Mucosa of stomach (tissue), 1 donor: ENCODE results near the gene TTC38.

Experiments used
- H3K27me3 ChIP-seq: one replicate; pipeline ENCODE4 v1.7.0; 2013; ENCODE audit warnings: mild to moderate bottlenecking, low read length; ENCODE audit not compliant: control insufficient read depth, insufficient read depth
- H3K36me3 ChIP-seq: one replicate; pipeline ENCODE4 v1.7.0; 2013; ENCODE audit warnings: low read length; ENCODE audit not compliant: control insufficient read depth, insufficient read depth
- H3K4me1 ChIP-seq: one replicate; pipeline ENCODE4 v1.7.0; 2013; ENCODE audit warnings: mild to moderate bottlenecking, low read length; ENCODE audit not compliant: control insufficient read depth, insufficient read depth
- H3K4me3 ChIP-seq: one replicate; pipeline ENCODE4 v1.7.0; 2013; ENCODE audit warnings: low read length
- H3K9ac ChIP-seq: one replicate; pipeline ENCODE4 v1.7.0; 2013; ENCODE audit warnings: mild to moderate bottlenecking, low read length, moderate library complexity
- H3K9me3 ChIP-seq: one replicate; pipeline ENCODE4 v1.7.0; 2013; ENCODE audit warnings: mild to moderate bottlenecking, low read length, moderate library complexity; ENCODE audit not compliant: control insufficient read depth
- donor health status: Pancreatic carcinoma.

TTC38 gene

DNA sequence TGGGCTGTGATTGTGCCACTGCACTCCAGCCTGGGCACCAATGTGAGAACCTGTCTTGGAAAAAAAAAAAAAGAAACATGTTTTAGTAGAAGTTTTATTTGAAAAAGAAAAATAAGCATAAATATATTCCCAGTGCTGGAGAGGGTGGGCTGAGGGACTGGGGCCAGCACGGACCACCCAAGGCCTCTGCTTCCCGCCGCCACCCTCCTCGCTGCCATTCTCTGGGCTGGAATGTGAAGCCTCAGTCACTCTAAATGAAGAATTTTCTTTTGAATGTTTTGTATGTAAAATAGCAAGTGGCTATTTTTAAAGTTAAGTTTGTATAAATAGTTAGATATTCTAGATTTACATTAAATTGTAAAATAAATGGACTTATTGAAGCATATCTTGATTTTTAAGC is 62.6 kb downstream of the TTC38 start:
- Histone ChIP-seq H3K27me3 (no peaks in the 10 kb centered on the region), H3K9me3 (no peaks in the 10 kb centered on the region), H3K4me1 (no peaks in the 10 kb centered on the region), H3K36me3 (no peaks in the 10 kb centered on the region), H3K9ac (no peak overlapping the region), H3K4me3 (no peak overlapping the region)

DNA sequence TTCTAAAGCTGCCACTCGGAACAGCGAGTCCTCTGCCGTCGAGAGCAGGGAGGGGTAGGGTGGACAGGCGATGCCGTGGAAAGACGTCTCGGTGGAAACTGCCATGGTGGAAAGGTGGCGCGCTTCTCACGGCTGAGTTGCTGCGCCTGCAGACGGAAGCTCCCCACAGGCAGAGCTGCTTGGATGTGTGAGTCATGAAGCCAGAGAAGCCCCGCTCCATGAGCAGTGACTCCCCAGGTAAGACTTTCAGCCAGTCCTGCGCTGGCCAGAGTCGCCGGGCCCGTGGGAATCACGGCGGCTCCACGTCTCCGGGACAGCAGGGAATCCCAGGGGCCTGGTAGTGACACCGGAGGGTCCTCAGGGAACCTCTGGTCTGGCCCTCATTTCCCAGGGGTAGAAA is 63.7 kb downstream of the TTC38 start:
- no peaks in the 10 kb centered on the region for H3K9me3 ChIP-seq
- H3K4me1 ChIP-seq: peaks cover 2% of the 10 kb centered on the region
- no peaks in the 10 kb centered on the region for H3K27me3 ChIP-seq
- H3K36me3 ChIP-seq: no peaks in the 10 kb centered on the region
- H3K4me3 ChIP-seq: no peak overlapping the region
- no peak overlapping the region for H3K9ac ChIP-seq

DNA sequence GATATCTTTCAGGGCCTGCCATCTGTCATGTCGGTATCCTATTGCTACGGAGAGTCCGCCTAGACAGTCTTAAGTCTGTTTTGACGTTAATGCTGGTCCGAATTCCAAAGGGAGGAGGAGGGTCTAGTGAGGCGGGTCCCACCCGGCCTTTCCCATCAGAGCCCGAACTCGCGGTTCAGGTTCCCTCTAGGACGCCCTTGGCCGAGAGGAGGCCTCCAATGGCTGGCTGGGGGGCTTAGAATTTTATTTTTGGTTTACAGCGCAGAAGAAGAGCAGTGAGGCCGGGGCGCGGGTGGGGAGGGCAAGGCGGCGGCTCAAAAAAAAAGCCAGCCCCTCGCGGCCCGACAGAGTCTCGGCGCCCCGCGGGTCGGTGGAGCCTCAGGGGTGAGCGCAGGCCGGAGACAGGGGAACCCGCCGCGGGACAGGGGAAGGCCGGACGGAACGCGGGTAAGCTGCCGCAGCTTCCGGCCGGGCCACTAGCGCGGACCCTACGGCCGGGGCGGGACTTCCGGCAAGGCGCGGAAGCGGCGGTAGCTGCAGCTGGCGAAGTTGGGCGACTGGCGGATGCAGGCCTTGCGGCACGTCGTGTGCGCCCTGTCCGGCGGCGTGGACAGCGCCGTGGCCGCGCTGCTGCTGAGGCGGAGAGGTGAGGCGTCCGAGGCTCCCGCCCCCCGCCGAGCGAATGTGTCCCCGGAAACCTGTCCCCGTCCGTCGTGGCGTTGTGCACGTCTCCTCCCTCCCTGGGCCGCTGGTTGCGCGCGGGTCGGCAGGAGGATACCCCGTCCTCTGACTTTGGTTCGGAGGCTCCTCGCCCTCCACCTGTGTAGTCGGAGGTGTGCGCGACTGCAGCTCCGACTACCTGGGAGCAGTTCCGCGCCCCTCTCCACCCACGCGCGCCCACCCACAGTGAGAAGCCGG is 67.7 kb downstream of the TTC38 start, which contains the start of gene TRMU:
TSS of gene TRMU (plus strand) at position 514 of the 918 bp plus-strand sequence. CDS start at position 565, 51 bp downstream.
- H3K4me3 ChIP-seq: peak within 1 kb of the TSS; percentile 63

DNA sequence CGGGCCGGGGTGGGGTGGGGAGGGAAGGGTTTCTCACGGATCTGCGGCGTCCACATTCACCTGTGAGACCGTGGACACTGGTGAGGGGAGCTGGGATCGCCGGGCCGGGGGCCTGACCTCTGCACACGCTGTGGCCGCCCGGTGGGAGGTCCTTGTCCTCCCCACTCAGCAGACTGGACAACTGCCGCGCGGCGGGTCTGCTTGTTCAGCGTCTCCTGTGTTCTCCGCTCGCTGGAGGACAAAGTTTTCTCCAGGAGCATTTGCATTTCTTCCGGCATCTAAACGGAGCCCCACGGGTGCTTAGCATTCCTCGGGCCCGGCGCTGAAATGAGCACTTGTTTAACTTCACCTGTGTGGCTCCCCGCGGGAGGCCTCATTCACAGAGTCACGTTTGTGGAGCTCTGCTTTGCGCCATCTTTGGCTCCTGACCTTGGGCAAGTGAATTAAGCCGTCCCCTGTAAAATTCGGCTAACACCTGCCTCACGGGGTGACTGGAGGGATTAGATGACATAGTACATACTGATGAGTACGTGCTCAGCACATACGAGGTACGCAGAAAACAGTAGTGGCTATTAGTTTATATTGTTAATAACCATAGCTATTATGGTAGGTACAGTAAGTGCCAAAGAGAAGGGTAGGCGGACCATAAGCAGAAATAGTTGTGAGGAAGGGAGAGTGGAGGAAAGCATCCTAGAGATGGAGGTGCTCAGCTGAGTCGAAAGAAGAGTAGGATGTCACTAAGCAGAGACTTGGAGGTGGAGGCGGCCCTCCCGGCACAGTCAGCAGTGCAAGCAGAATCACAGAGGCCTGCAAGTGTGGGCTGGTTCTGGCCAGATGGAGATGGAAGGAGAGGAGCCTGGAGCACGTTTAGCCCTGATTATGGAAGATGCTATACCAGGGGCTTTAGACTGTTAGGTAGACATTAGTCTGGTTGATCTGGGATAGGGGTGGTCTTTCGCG is 68.6 kb downstream of the TTC38 start:
- H3K4me1 ChIP-seq: peaks cover 8% of the 10 kb centered on the region
- H3K4me3 ChIP-seq: peak overlapping the region; percentile 63
- H3K36me3 ChIP-seq: no peaks in the 10 kb centered on the region
- H3K9ac ChIP-seq: peak overlapping the region; percentile 92
- H3K27me3 ChIP-seq: no peaks in the 10 kb centered on the region
- H3K9me3 ChIP-seq: no peaks in the 10 kb centered on the region

More for the DNA sequence above, 67.7 kb downstream of the TTC38 start, which contains the start of gene TRMU:
- Histone ChIP-seq H3K27me3 (no peaks in the 10 kb centered on the region), H3K9ac (peak within 1 kb of the TSS; percentile 92), H3K9me3 (no peaks in the 10 kb centered on the region), H3K4me1 (peaks cover 8% of the 10 kb centered on the region), H3K36me3 (no peaks in the 10 kb centered on the region)

DNA sequence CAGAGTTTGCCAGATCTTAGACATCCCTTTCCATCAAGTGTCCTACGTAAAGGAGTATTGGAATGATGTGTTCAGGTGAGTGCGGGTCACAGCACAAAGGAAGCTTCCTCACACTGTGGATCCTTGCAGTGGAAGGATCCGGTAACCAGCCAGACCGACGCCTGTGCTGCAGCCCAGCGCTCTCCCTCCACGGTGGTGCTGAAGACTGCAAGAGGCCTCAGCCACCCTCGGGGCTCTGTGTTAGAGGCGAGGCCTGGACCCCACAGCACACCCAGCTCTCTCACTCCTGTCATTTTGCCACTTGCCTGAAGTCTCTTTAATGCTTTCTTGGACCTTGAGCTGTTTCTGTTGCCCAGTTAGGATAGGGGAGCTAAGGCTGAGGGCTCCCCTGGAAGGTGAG is 70.1 kb downstream of the TTC38 start:
- Histone ChIP-seq H3K27me3 (no peaks in the 10 kb centered on the region), H3K9ac (no peak overlapping the region), H3K4me3 (no peak overlapping the region), H3K36me3 (no peaks in the 10 kb centered on the region), H3K9me3 (no peaks in the 10 kb centered on the region), H3K4me1 (peaks cover 8% of the 10 kb centered on the region)

DNA sequence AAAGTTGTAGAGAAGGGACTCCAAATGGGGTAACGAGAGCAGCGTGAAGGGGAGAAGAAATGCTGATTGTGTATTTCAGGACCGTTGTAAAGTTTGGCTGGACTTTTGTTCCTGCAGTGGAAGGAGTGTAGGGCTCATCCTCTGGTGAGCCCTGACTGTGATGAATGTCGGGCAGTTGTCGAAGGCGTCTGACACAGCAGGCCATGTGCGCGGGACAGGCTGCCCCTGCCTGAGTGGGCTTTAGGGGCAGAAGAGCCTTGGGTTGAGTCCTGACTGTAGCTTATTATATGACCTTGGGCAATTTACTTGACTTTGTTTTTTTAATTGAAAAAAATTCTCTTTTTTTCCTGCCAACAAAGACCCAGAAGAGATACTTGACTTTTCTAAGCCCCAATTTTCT is 70.8 kb downstream of the TTC38 start:
- Histone ChIP-seq H3K4me3 (no peak overlapping the region), H3K9ac (no peak overlapping the region), H3K27me3 (no peaks in the 10 kb centered on the region), H3K36me3 (no peaks in the 10 kb centered on the region), H3K4me1 (peaks cover 8% of the 10 kb centered on the region), H3K9me3 (no peaks in the 10 kb centered on the region)

DNA sequence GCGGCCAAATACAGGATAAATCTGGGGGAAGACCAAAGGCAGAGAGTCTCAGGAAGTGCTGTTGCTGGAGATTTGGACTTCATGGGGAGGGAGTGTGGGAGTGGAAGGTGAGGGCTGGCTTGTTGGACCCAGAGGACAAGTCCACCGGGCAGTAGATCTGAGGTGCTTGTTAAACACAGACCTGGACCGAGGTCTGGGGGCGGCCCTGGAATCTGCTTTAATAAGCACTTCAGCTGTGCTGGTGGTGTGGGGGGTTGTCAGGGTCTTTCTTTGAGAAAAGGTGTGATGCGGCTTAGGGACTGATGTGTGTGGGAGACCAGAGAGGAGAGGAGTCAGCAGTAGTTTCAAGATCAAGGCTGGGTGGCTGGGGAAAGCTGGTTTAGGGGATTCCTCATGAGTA is 72.1 kb downstream of the TTC38 start:
- H3K36me3 ChIP-seq: no peaks in the 10 kb centered on the region
- H3K4me1 ChIP-seq: peaks cover 8% of the 10 kb centered on the region
- H3K27me3 ChIP-seq: no peaks in the 10 kb centered on the region
- H3K9me3 ChIP-seq: no peaks in the 10 kb centered on the region
- no peak overlapping the region for H3K9ac ChIP-seq
- no peak overlapping the region for H3K4me3 ChIP-seq

DNA sequence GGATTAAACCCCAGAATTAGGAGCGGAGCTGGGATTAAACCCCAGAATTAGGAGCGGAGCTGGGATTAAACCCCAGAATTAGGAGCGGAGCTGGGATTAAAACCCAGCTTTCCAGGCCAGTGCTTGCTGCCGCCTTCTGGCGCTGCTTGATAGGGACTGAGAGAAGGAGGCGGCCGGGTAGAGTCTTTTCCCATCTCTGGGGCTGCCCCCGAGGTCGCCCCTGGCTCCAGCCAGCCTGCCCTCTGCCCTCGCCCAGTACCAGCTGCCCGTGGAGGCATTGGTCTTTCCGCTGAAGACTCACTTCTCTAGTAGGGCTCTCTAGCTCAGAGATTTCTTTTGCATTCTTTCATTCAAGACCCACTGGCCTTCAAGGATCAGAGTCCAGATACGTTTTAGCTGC is 72.9 kb downstream of the TTC38 start:
- Histone ChIP-seq H3K36me3 (no peaks in the 10 kb centered on the region), H3K9me3 (no peaks in the 10 kb centered on the region)

More for the DNA sequence above, 72.9 kb downstream of the TTC38 start:
- Histone ChIP-seq H3K9ac (no peak overlapping the region), H3K4me3 (no peak overlapping the region), H3K27me3 (no peaks in the 10 kb centered on the region), H3K4me1 (peaks cover 8% of the 10 kb centered on the region)
